NCI-H2107 treated with DMSO at 0.1 percent for 48 hours (cell line): ENCODE measurements around the gene TYW1.
"Not testable (repeated sequence)": the region's sequence is repeated elsewhere in the genome, so short reads cannot be mapped to it uniquely, and the experiment has no call there.

ENCODE experiments used
- DNase-seq: peaks from one replicate; lab custom pipeline; 2025; ENCODE audit not compliant: unreplicated experiment; lab: John Stamatoyannopoulos, UW

Gene TYW1, protein sequence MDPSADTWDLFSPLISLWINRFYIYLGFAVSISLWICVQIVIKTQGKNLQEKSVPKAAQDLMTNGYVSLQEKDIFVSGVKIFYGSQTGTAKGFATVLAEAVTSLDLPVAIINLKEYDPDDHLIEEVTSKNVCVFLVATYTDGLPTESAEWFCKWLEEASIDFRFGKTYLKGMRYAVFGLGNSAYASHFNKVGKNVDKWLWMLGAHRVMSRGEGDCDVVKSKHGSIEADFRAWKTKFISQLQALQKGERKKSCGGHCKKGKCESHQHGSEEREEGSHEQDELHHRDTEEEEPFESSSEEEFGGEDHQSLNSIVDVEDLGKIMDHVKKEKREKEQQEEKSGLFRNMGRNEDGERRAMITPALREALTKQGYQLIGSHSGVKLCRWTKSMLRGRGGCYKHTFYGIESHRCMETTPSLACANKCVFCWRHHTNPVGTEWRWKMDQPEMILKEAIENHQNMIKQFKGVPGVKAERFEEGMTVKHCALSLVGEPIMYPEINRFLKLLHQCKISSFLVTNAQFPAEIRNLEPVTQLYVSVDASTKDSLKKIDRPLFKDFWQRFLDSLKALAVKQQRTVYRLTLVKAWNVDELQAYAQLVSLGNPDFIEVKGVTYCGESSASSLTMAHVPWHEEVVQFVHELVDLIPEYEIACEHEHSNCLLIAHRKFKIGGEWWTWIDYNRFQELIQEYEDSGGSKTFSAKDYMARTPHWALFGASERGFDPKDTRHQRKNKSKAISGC

DNA sequence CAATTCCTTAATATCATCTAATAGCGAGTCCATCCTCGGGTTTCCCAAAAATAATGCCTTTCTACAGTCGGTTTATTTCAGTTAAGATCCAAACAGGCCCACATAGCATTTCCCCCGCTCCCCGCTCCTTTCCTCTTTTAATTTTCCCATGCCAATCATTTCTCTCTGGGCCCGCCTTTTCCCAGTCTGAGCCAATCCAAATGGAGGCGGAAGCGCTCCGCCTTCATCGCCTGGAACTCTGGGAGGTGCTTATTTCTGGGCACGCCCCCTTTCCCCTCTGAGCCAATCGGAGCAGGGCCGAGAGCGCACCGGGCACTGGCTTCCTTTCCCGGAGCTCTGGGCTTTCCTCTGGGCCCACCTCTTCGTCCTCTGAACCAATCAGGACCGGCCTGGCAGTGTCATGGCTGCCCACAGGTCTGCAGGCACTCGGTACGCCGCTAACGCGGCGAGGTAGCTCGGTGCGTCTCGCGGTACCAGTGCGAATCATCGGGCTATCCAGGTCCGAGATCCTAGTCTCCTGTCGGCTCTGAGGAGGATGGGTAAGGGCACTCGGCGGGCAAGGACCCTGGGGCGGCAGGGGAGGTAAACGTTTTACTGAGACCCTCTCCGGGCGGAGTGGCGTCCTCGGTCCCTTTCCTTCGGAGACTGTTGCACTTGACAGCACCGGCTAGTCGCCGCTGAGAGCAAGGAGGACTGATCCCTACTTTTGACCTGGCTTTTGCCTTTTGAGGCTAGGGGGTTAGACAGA lies at the start of gene TYW1:
Gene TYW1, plus strand, starts transcription at position 390 of the 748 bp plus-strand sequence. Its CDS starts 146 bp downstream, at position 536.
- DNase-seq, result peak; percentile 96

DNA sequence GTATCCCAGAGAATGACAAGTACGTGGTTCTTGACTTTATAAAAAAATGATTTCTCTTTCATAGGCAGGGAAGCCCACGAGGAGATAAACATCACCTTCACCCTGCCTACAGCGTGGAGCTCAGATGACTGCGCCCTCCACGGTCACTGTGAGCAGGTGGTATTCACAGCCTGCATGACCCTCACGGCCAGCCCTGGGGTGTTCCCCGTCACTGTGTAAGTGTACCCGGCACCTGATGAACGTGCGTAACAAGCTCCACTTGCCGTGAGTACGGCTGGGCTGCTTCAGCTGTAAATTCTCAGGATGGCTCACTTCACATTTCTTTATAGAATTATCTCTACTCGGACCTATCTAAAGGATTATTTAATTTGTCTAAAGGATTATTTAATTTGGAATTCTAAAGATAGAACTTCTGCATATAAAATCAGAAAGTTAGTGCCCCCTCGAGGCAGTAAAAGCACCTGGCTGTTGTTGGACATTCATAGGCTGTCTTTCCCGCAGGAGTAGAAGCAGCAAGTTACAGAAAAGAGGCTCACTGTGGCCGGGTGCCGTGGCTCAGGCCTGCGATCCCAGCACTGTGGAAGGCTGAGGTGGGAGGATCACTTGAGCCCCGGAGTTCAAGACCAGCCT lies 48.0 kb upstream of the TYW1 start:
- no peak for DNase-seq

DNA sequence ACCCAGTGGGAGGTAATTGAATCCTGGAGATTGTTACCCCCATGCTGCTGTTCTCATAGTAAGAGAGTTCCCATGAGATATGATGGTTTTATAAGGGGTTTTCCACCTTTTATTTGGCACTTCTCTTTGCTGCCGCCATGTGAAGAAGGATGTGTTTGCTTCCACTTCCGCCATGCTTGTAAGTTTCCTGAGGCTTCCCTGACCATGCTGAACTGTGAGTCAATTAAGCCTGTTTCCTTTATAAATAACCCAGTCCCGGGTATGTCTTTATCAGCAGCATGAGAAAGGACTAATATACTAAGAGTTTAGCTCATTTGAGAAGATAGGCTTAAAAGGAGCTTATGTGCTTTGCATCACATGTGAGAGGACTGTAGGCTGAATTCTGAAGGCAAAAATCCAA lies 46.3 kb upstream of the TYW1 start:
- no peak for DNase-seq

DNA sequence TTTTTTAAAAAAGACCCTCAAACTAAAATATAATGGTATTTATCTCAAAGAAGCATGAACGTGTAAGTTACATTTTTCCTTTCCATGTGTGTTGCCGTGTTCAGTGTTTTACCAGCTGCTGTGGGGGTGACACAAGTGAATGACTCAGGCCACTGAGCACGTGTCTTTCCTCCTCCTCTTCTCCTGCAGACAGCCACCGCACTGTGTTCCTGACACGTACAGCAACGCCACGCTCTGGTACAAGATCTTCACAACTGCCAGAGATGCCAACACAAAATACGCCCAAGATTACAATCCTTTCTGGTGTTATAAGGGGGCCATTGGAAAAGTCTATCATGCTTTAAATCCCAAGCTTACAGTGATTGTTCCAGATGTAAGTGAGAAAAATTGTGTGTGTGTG lies 45.9 kb upstream of the TYW1 start:
- DNase-seq, result no peak

DNA sequence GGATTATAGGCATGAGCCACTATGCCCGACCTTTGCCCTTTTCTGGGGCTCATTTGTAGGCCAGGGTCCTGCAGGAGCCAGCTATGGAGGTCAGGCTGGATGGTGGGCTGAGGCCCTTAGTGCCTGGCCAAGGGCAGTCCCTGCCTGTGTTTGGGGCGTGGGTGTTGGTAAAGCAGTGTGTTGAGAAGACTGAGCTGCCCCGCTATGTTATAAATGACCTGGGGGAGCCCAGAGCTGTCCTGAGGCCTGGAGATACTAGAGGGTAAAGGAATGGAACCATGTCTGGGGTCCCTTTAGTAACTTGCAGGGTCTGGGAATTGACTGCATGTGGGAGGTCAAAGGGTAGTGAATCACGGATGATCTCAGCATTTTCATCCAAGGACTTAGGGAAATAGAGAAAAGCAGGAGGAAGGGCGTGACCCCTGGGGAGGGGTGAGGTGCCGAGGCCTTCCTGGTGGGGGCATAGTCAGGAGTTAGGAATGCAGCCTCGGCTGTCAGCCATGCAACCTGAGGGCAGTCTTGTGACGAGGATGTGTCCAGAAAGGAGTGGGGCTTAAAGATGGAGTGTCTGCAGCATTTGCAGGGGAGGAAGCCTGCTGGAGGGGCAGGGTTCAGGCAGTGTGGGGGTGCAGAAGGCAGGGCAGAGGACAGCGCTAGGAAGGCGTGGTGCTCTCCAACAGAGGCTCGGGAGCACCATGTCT lies 44.1 kb upstream of the TYW1 start:
- DNase-seq, result no peak

DNA sequence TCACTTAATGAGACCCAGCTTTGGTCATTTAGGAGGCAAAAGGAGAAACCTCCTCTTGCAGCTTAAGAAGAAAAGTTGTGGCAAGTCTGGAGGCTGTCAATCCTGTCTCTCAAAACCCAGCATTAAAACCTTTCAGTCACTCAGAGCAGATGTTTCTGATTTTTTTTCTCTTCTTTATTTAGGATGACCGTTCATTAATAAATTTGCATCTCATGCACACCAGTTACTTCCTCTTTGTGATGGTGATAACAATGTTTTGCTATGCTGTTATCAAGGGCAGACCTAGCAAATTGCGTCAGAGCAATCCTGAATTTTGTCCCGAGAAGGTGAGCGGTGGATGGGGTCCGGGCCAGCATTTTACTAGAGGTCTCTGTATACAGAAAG lies 43.6 kb upstream of the TYW1 start:
- DNase-seq, result no peak

DNA sequence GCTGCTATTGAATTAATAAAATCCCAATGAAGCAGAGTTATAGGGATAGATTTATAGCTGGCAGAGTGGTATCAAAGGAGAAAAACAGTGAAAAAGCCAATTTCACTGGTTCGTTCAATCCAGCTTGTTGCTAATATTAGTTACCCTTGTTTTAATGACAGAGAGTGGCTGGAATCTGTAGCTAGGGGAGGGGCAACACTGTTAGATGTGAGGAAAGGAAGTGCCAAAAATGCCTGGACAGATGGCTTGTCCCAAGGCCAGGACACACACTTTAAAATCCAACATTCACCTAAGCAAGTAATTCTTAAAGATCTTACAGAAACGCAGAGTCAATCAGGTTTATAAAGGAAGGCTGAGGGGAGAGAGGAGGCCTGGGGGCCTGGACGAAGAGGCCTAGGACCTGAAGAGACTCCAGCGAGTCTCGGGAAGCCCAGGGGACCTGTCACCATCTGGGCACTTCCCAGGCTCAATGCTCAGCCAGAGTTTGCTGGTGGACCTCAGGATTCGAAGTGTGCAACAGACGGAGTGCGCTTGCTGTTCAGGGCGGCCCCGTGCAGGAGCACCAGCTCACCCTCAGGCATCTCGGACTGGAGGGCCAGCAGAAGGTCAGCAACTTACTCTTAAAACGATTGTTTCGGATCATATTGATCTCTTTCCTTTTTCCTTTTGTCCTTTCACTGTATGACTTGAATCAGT lies 38.9 kb upstream of the TYW1 start:
- DNase-seq, result no peak

DNA sequence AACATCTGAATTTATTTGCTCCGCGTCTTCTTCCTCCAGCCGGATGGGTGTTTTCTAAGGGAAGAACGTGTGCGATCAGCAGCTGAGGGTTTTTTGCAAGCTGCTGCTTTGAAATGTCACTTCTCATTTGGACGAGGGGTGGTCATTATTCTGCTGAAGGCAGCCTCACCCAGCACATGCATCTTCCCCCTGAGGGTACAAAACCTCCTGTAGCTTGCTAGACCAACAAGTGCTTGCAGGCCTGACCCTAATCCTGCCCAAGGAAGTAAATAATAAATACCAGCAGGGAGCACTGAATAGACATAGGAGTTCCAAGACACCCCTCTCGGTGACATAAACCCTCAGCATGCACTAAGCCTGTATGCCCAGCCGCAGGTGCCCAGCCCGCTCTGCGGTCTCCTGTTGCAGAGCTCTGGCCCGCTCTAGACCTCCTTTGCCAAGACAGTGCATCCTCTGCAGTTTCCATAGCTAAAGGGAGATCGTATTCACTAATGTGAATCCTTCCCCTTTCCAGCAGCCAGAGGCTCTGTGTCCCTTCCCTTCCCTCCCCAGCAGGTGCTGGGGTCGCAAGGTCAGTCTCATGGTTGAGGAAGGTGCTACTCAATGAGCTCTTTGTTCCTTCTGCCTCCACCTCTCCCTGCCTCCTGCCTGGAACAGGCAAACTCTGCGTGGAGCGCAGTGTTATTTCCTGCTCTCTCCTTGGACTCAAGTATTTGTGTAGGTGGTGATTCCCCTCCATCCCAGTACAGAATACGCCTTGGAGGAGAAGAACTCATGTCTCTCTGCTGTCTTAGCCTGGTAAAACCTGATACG lies 37.9 kb upstream of the TYW1 start:
- DNase-seq, result no peak

DNA sequence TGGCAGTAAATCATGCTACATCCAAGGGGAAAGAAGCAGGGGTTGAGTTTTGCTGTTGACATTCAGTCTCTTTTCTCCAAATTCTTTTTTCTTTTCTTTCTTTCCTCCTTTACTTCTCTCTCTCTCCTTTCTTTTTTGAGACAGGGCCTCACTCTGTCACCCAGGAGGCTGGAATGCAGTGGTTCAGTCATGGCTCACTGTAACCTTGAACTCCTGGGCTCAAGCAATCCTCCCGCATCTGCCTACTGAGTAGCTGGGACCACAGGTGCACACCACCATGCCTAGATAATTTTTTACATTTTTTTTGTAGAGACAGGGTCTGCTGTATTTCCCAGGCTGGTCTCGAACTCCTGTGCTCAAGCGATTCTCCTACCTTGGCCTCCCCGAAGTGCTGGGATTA lies 36.4 kb upstream of the TYW1 start:
- DNase-seq, result no peak

DNA sequence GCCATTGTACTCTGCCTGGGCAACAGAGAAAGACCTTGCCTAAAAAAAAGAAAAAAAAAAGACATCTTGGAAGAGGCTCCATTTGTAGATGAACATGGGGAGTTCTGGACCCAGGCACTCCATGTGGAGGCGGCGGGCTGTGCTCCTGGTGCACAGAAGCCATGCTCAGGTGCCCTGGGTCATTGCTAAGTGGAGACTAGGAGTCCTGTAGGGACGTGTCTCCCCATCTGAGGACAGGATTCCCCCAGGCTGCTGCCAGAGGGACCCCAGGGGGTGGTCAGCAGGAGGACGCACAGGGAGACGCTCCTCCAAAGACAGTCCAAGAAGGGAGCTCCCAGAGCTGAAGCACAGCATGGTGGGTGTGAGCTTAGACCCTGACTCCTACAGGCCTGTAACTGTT lies 35.5 kb upstream of the TYW1 start:
- no peak for DNase-seq

DNA sequence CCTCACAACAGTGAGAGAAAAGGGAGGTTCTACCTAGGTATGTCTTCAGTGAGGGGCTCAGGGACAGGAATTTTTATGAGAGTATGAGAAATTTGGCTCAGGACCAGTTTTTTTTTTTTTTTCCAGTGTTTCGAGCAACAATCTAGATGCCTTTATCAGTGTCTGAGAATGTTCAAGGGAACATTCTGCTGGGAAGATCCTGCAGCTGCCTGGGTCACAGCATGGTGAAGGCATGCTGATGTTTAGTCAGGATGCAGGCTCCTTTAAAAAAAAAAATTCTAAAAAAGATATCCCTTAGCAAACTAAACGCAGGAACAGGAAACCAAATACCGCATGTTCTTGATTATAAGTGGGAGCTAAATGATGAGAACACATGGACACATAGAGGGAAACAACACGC lies 32.2 kb upstream of the TYW1 start:
- no peak for DNase-seq

DNA sequence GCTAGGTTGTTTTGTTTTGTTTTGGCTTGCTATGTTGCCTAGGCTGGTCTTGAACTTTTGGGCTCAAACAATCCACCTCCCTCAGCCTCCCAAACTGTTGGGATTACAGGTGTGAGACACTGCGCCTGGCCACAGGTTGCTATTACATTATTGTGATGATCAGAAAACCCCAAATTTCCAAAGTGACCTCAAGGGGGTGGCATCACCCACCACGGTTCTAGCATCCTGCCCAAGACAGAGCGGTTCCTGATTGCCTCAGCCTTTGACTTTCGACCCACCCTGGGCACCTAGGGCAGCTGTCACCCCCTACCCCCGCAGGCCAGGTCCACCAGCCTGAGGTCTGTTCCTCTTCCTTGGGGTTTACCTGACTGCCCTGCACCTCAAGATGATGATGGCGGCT lies 29.6 kb upstream of the TYW1 start:
- no peak for DNase-seq

DNA sequence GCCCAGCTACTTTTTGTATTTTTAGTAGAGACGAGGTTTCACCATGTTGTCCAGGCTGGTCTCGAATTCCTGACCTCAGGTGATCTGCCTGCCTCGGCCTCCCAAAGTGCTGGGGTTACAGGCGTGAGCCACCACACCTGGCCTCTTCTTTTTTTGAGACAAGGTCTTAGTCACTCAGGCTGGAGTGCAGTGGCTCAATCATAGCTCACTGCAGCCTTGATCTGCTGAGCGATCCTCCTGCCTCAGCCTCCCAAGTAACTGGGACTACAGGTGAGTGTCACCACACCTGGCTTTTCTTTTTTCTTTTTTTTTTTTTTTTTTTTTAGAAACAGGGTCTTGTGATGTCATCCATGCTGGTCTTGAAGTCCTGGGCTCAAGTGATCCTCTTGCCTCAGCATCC lies 27.6 kb upstream of the TYW1 start:
- DNase-seq, result not testable (repeated sequence)

DNA sequence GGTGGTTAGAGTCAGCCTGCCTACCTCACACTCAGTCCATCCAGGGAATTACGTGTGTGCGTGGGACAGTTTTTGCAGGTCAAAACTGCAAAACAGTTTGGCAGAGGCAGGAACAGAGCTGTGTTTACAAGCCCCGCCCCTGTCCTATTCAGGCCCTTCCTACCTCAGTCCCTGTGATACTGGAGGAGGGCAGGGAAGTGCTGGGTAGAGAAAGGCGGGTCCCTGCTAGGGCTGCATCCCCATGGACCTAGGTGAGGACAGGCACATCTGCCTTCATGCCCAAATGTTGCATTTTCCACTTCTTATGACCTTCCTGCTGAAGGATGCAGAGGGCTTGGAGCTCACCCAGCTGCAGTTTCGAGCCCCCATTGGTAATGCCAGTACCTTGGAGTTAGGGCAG lies 26.3 kb upstream of the TYW1 start:
- no peak for DNase-seq

DNA sequence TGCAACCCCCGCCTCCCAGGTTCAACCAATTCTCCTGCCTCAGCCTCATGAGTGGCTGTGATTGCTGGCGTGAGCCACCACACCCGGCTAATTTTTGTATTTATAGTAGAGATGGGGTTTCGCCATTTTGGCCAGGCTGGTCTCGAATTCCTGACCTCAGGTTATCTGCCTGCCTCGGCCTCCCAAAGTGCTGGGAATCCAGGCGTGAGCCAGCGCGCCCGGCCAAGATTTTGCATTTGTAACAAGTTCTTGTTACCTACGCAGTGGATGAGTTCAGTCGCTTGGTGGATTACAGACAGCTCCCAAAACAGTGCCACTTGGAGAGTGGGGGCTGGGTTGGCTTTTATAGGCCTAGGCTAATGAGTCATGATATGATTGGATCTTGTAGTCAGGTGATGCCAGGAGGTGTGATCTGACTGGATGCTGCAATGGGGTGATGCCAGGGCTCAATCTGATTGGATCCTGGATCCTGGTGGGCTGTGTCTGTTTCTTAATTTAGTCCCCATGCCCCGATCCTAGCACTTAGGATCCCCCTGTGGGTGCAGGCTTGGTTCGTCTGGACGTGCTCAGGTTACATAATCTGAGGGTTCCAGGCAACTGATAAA lies 21.5 kb upstream of the TYW1 start:
- no peak for DNase-seq

DNA sequence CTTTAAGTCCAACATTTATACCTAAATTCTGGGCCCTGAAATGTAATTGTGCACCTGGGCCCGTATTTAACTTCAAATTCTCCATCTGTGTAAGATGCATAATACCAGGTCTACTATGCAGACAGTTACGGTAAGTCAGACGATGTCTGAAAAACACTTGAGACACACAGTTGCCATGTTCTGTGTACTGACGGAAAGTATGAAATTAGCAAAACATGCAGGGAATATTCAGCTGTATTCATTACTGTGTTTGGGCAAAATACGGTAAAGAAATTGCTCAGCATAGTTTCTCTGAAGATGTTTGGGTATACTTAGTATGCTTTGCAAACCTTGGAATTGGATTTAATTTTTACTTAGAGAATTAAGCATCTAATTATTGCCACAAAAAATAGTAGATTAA lies 18.3 kb upstream of the TYW1 start:
- not testable (repeated sequence) for DNase-seq

DNA sequence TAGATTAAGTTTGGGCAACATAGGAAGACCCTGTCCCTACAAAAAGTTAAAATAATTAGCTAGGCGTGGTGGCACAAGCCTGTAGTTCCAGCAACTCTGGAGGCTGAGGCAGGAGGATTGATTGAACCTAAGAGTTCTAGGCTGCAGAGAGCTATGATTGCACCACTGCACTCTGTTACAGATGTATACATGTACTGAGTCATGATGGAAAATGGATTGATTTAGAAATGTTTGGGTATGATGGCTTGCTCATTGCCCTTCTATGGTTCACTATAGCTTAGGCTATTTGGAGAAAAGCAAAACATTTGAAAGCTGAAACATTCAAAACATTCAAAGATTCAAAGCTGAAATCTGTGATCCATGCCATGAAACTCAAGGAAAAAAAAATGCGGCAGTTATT lies 17.6 kb upstream of the TYW1 start:
- DNase-seq, result not testable (repeated sequence)

DNA sequence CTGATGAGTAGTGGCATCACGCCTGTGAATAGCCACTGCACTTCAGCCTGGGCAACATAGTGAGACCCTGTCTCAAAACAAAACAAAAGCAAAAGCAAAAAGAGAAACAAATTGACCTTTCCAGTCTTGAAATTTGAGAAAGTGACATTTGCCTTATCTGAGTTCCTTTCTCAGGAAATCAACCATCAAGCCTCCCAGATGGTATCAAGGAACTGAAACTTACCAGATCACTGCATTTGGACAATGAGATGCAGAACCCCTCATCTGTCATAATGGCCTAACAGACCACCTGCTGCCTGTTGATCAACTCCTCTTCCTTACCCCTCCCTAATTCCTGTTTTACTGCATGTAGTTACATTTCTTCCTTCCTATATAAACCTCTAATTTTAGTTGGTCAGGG lies 16.3 kb upstream of the TYW1 start:
- DNase-seq, result not testable (repeated sequence)

DNA sequence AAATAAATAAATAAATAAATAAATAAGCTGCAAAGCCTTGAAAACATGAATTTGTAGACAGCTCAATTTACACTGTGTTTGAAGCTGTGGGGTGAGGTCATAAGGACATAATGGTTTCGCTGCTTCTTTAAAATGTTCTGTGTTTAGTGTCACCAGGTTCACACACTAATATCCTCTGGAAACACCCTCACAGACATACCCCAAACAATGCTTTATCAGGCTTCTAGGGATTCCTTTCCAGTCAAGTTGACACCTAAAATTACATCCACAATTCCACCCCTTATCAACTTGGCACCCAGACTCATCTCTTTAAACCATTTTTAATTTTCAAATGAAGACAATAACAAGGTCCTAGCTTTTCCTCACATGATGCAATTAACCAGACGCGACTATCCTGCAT lies 7.1 kb upstream of the TYW1 start:
- not testable (repeated sequence) for DNase-seq
